ENCODE measurements around the gene LRIT3. TPM values are rescaled to one million over a fixed set of nuclear protein-coding genes. Genes with fewer than 3 reads are reported as not detected.

Gene LRIT3
- total and polyA plus RNA-seq, 12 donors: 0.03 to 0.15 (median 0.06) TPM; not detected in 8

DNA sequence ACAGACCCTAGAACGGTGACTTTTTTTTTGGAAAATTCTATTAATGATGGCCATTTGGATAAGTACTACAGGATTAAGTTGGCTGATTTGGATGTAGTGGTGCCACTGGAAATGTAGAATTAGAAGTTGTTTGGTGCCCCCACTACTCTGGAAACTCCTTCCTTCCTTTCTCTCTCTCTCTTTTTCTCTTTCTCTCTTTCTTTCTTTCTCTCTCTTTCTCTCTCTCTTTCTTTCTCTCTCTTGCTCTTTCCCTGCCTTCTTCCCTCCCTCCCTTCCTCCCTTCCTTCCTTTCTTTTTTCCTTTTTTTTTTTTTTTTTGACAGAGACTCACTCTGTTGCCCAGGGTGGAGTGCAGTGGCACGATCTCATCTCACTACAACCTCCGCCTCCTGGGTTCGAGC is 29.6 kb upstream of the LRIT3 start:
- 88 to 96% methylated on average over 4 of the region's 4 CpGs for WGBS, 2 donors
- TF ChIP-seq, protein P1, sequence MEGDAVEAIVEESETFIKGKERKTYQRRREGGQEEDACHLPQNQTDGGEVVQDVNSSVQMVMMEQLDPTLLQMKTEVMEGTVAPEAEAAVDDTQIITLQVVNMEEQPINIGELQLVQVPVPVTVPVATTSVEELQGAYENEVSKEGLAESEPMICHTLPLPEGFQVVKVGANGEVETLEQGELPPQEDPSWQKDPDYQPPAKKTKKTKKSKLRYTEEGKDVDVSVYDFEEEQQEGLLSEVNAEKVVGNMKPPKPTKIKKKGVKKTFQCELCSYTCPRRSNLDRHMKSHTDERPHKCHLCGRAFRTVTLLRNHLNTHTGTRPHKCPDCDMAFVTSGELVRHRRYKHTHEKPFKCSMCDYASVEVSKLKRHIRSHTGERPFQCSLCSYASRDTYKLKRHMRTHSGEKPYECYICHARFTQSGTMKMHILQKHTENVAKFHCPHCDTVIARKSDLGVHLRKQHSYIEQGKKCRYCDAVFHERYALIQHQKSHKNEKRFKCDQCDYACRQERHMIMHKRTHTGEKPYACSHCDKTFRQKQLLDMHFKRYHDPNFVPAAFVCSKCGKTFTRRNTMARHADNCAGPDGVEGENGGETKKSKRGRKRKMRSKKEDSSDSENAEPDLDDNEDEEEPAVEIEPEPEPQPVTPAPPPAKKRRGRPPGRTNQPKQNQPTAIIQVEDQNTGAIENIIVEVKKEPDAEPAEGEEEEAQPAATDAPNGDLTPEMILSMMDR (IDR thresholded peaks at IDR 0.05): no peak
- Histone ChIP-seq H3K36me3 (peaks cover 0 to 60% (median 13%) of the 10 kb centered on the region in 9 donors), H3K4me1 (peaks cover 0 to 25% (median 17%) of the 10 kb centered on the region in 9 donors), H3K9me3 (no peaks in the 10 kb centered on the region), H3K4me3 (no peak overlapping the region), H3K27me3 (no peaks in the 10 kb centered on the region), H3K27ac (no peak overlapping the region)
- intact Hi-C loops (cut with DNase I): loop anchor here in 8 of 10 donors (5.0 to 10.0 kb wide), 7 partner anchors 86 to 386 kb away; partner anchors contain the start of genes CASP6 (in 7 of the 8), SEC24B (in 5 of the 8) and PLA2G12A (in 2 of the 8)
- DNase-seq: no peak
- ATAC-seq: no peak

DNA sequence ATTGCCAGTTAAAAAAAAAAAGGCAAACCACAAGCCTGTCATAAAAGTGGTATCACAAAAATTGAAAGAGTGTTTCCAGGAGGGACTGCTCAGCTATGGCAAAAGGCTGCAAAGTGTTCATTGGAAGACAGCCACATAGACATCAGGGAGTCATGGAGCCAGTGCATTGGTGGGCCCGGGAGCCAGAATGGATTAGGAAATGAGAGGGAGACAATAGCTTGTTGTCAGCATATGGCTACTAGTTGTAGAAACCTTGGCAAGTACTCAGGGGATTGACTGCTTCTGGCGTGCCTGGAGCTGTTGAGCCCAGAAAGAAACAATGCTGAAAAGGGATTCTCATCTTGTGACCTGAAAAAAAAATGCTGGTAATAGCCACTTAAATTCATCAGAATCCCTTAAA is 27.3 kb upstream of the LRIT3 start:
- Histone ChIP-seq H3K4me1 (peaks cover 0 to 17% (median 12%) of the 10 kb centered on the region in 9 donors), H3K36me3 (peaks cover 0 to 83% (median 29%) of the 10 kb centered on the region in 9 donors), H3K27ac (no peak overlapping the region), H3K9me3 (no peaks in the 10 kb centered on the region), H3K4me3 (no peak overlapping the region), H3K27me3 (no peaks in the 10 kb centered on the region)
- intact Hi-C loops (cut with DNase I): loop anchor here in 2 of 10 donors (5.0 to 10.0 kb wide), 2 partner anchors 388 to 396 kb away; partner anchors contain the start of gene SEC24B (in 1 of the 2)
- WGBS, 2 donors: 48 to 52% methylated on average over 2 of the region's 2 CpGs
- DNase-seq (no peak), ATAC-seq (no peak)
- TF ChIP-seq, protein P1 (IDR thresholded peaks at IDR 0.05): no peak

DNA sequence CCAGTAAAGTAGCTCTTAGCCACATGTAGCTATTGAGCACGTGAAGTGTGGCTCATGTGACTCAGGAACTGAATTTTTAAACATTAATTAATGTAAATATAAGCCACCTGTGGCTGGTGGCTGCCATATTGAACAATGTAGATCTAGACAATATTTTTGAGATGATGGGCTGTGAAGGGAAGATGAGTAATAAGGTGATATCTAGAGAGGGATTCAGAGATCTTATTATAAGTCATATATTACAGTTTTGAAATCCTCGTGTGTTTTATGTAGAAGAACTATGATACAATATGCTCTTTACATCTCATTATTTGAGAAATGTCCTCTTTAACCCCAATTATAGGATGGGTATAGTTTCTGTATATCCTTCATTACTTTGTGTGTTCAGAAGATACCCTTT is 26.7 kb upstream of the LRIT3 start:
- WGBS, 2 donors: 83 to 85% methylated on average over 2 of the region's 2 CpGs
- DNase-seq: no peak
- intact Hi-C loops (cut with DNase I): loop anchor here in 2 of 10 donors (5.0 to 10.0 kb wide), 2 partner anchors 389 to 396 kb away; partner anchors contain the start of gene SEC24B (in 1 of the 2)
- H3K36me3 ChIP-seq: peaks cover 0 to 90% (median 29%) of the 10 kb centered on the region in 9 donors
- H3K4me3 ChIP-seq: no peak overlapping the region
- no peak overlapping the region for H3K27ac ChIP-seq
- no peak for ATAC-seq
- no peaks in the 10 kb centered on the region for H3K27me3 ChIP-seq
- no peaks in the 10 kb centered on the region for H3K9me3 ChIP-seq
- TF ChIP-seq, protein P1 (IDR thresholded peaks at IDR 0.05): no peak
- peaks cover 0 to 15% (median 10%) of the 10 kb centered on the region in 9 donors for H3K4me1 ChIP-seq

DNA sequence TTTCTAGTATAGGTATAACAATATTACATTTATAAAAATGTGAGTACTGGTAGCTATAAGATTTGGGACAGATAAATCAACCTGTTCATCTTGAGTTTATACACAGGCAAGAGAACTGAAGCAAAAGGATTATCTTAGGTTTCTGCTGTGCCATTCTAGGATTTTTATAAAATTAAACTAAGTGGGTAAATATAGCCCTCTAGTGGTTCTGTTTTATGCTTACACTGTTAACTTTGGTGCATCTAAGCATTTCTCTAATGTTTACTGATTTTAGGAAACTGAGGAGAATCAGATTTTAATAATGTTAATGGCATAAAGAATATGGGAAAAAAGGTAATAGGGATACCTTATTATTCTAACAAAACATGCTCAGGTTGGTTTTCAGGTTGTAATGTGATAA is 21.2 kb upstream of the LRIT3 start:
- no peak for ATAC-seq
- Histone ChIP-seq H3K27ac (no peak overlapping the region), H3K4me3 (no peak overlapping the region), H3K27me3 (no peaks in the 10 kb centered on the region), H3K9me3 (no peaks in the 10 kb centered on the region), H3K4me1 (no peaks in the 10 kb centered on the region), H3K36me3 (peaks cover 0 to 63% (median 29%) of the 10 kb centered on the region in 9 donors)
- intact Hi-C loops (cut with DNase I): loop anchor here in 6 of 10 donors (1.0 to 10.0 kb wide), 5 partner anchors 399 to 404 kb away; no protein-coding TSS in a partner anchor
- DNase-seq: no peak
- TF ChIP-seq, protein P1 (IDR thresholded peaks at IDR 0.05): peak; percentile 25 to 71 (median 58)
